Osteoblast (primary cell): ENCODE data around the gene MADD. TPM values are rescaled to one million over a fixed set of nuclear protein-coding genes. Genes with fewer than 3 reads are reported as not detected.

ENCODE experiments used
- DNase-seq: peaks from one replicate; pipeline ENCODE4 v3.0.0; 2011; ENCODE audit warnings: low spot score, mixed read lengths; ENCODE audit not compliant: insufficient read length; ENCODE audit errors: missing footprints
- H2AFZ ChIP-seq: 2 replicates; pipeline ENCODE4 v1.6.0; 2011; ENCODE audit warnings: mild to moderate bottlenecking, low read length
- H3K27ac ChIP-seq: 2 replicates; pipeline ENCODE4 v1.5.1; 2011; ENCODE audit warnings: mild to moderate bottlenecking, low read depth, low read length, moderate library complexity
- H3K27me3 ChIP-seq: 2 replicates; pipeline ENCODE4 v1.6.0; 2012; ENCODE audit warnings: mild to moderate bottlenecking, control low read depth, inconsistent platforms, low read length, moderate library complexity; ENCODE audit not compliant: insufficient read depth
- H3K36me3 ChIP-seq: 2 replicates; pipeline ENCODE4 v1.5.1; 2011; ENCODE audit warnings: mild to moderate bottlenecking, low read length, control low read depth, moderate library complexity; ENCODE audit not compliant: insufficient read depth
- H3K4me1 ChIP-seq: 2 replicates; pipeline ENCODE4 v1.5.1; 2011; ENCODE audit warnings: mild to moderate bottlenecking, low read length, control low read depth, moderate library complexity; ENCODE audit not compliant: insufficient read depth
- H3K4me2 ChIP-seq: 2 replicates; pipeline ENCODE4 v1.6.0; 2011; ENCODE audit warnings: mild to moderate bottlenecking, low read length; ENCODE audit not compliant: insufficient read depth
- H3K4me3 ChIP-seq: fragments of 200-600 bp; sonication (generic); 3 replicates; pipeline ENCODE4 v1.5.1; 2012; ENCODE audit warnings: mild to moderate bottlenecking, low read length, inconsistent platforms; ENCODE audit not compliant: insufficient read depth
- H3K79me2 ChIP-seq: 2 replicates; pipeline ENCODE4 v1.6.0; 2012; ENCODE audit warnings: mild to moderate bottlenecking, low read length, control low read depth, inconsistent platforms; ENCODE audit not compliant: insufficient read depth
- H3K9me3 ChIP-seq: 2 replicates; pipeline ENCODE4 v1.5.1; 2011; ENCODE audit warnings: low read depth, low read length, control low read depth
- H4K20me1 ChIP-seq: 2 replicates; pipeline ENCODE4 v1.6.0; 2012; ENCODE audit warnings: mild to moderate bottlenecking, low read length, control low read depth; ENCODE audit not compliant: insufficient read depth
- total RNA-seq: library from RNA; depleted of rRNA; stranded (reverse); fragments of >200 nt; gene quantifications from 2 replicates; pipeline ENCODE4 v1.2.3, GENCODE V29; 2012
- TF ChIP-seq, protein P1 (sequence below): IDR thresholded peaks from 2 replicates; pipeline ENCODE4 v1.5.1; 2011; ENCODE audit warnings: mild to moderate bottlenecking, low read depth, low read length, moderate library complexity; ENCODE audit errors: extremely low read depth

MADD gene
- total RNA-seq, 1 donor: 21.7 TPM

DNA sequence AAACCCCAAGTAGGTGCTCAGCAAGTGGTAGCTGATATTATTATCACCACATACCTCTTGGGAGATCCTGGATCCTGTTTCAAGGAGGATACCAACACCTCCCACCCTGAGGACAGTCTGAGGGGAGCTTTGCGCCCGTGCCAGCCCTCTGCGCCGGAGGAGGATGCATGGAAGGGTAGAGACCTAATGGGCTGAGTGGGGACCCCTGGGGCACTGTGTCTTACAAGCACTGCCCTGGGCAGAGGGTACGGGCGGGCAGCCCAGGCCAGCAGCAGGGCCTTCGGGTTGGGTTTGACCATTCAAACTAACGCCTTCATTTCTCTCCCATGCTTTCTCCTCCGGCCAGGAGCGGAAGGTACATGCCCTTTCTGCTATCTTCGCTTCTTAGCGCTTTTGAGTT is 56.3 kb downstream of the MADD start:
- H3K4me2 ChIP-seq: no peak overlapping the region
- peak; percentile 59 for DNase-seq

DNA sequence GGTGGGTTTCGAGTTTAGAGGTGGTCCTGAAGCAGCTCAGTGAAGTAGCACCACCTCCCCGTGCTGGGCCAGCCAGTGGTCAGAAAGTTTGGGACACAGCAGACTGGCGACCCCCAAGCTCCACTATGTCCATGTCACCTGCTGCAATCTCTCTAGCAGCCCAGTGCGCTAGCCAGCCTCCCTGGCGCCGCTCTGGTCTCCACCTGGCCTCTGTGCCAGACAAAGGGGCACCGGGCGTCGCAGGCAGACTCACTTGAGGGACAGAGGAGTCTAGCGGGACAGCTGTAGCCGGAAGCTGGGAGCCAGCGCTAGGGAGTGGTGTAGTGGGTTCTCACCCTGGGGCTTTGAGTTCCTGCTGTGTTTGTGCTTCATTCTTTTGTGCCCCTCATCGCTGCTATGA is 57.1 kb downstream of the MADD start:
- TF ChIP-seq, protein P1, sequence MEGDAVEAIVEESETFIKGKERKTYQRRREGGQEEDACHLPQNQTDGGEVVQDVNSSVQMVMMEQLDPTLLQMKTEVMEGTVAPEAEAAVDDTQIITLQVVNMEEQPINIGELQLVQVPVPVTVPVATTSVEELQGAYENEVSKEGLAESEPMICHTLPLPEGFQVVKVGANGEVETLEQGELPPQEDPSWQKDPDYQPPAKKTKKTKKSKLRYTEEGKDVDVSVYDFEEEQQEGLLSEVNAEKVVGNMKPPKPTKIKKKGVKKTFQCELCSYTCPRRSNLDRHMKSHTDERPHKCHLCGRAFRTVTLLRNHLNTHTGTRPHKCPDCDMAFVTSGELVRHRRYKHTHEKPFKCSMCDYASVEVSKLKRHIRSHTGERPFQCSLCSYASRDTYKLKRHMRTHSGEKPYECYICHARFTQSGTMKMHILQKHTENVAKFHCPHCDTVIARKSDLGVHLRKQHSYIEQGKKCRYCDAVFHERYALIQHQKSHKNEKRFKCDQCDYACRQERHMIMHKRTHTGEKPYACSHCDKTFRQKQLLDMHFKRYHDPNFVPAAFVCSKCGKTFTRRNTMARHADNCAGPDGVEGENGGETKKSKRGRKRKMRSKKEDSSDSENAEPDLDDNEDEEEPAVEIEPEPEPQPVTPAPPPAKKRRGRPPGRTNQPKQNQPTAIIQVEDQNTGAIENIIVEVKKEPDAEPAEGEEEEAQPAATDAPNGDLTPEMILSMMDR: no peak
- H3K4me3 ChIP-seq: no peak overlapping the region
- H3K27me3 ChIP-seq: no peaks in the 10 kb centered on the region
- peak; percentile 32 for DNase-seq
- peaks cover 15% of the 10 kb centered on the region for H3K36me3 ChIP-seq
- no peaks in the 10 kb centered on the region for H3K9me3 ChIP-seq
- no peak overlapping the region for H2AFZ ChIP-seq
- no peak overlapping the region for H3K4me2 ChIP-seq
- no peaks in the 10 kb centered on the region for H3K79me2 ChIP-seq
- no peaks in the 10 kb centered on the region for H3K4me1 ChIP-seq
- H4K20me1 ChIP-seq: no peaks in the 10 kb centered on the region
- H3K27ac ChIP-seq: no peak overlapping the region

More for the DNA sequence above, 56.3 kb downstream of the MADD start:
- no peak overlapping the region for H2AFZ ChIP-seq
- peaks cover 15% of the 10 kb centered on the region for H3K36me3 ChIP-seq
- H3K27ac ChIP-seq: no peak overlapping the region
- no peaks in the 10 kb centered on the region for H3K27me3 ChIP-seq
- H3K4me3 ChIP-seq: no peak overlapping the region
- no peaks in the 10 kb centered on the region for H3K79me2 ChIP-seq
- no peaks in the 10 kb centered on the region for H3K4me1 ChIP-seq
- TF ChIP-seq, protein P1: no peak
- no peaks in the 10 kb centered on the region for H3K9me3 ChIP-seq
- H4K20me1 ChIP-seq: no peaks in the 10 kb centered on the region

DNA sequence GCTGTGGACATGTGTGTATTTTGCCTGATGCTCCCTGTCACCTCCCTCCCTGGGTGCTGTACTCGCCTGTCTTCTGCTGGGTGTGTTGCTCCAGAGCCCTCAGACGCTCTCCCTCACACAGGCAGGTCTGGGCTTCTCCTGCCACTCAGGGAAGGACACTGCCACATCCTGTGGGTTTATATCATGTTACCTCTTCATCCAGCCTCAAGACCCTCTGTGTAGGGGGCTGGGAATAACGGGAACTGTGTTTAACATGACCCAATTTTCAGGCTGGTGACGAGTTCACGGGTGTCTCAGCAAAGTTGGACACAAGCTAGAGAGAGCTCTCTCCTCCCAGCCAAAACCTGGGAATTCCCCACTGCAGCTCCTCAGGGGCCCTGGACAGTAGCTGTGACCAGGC is 58.0 kb downstream of the MADD start:
- no peaks in the 10 kb centered on the region for H3K79me2 ChIP-seq
- H3K4me2 ChIP-seq: no peak overlapping the region
- no peaks in the 10 kb centered on the region for H3K4me1 ChIP-seq
- no peak overlapping the region for H3K4me3 ChIP-seq
- H2AFZ ChIP-seq: no peak overlapping the region
- TF ChIP-seq, protein P1: no peak
- H3K27me3 ChIP-seq: no peaks in the 10 kb centered on the region
- no peak overlapping the region for H3K27ac ChIP-seq
- no peaks in the 10 kb centered on the region for H4K20me1 ChIP-seq
- peak; percentile 73 for DNase-seq
- H3K36me3 ChIP-seq: peaks cover 15% of the 10 kb centered on the region
- H3K9me3 ChIP-seq: no peaks in the 10 kb centered on the region

DNA sequence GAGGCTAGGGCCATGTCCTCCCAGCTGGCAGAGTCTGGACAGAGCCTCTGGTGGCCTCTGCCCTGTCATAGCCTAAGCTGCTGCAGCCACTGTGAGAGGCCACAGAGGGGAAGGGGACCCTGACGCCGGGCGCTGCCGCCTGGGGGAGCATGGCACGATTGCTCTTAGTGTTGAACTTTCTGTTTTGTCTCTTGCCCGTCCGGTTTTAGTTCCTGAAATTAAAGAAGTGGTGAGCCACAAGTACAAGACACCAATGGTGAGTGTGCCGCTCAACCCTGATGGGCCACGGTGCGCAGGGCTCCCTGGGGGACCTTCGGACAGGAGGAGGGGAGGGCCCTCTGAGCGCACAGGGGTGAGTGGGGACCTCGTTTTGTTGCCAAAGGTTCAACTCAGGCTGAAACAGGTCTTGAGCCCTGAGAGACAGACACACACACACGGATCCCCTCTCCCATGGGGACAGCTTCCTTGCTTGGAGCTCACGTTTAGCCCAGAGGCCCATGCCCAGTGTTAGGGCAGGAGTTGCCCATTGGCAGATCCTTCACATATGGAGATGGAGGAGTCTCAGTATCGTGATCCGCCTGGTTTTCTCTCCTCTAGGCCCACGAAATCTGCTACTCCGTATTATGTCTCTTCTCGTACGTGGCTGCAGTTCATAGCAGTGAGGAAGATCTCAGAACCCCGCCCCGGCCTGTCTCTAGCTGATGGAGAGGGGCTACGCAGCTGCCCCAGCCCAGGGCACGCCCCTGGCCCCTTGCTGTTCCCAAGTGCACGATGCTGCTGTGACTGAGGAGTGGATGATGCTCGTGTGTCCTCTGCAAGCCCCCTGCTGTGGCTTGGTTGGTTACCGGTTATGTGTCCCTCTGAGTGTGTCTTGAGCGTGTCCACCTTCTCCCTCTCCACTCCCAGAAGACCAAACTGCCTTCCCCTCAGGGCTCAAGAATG is 58.8 kb downstream of the MADD start:
- no peak overlapping the region for H3K4me3 ChIP-seq
- H4K20me1 ChIP-seq: no peaks in the 10 kb centered on the region
- H3K36me3 ChIP-seq: peaks cover 15% of the 10 kb centered on the region
- TF ChIP-seq, protein P1: no peak
- no peaks in the 10 kb centered on the region for H3K4me1 ChIP-seq
- H3K4me2 ChIP-seq: no peak overlapping the region
- no peak overlapping the region for H2AFZ ChIP-seq
- no peaks in the 10 kb centered on the region for H3K9me3 ChIP-seq
- DNase-seq: peak; percentile 49
- H3K27ac ChIP-seq: no peak overlapping the region
- H3K79me2 ChIP-seq: no peaks in the 10 kb centered on the region
- no peaks in the 10 kb centered on the region for H3K27me3 ChIP-seq
